Inflammatory macrophage (primary cell): Measurements from ENCODE around the gene SNRPA.
"Not testable (repeated sequence)": the region's sequence is repeated elsewhere in the genome, so short reads cannot be mapped to it uniquely, and the experiment has no call there.

ENCODE experiments used
- DNase-seq, 2 donors: peaks; one replicate each; pipeline ENCODE4 v3.0.0-alpha.2; 2020 to 2022

The SNRPA gene

DNA sequence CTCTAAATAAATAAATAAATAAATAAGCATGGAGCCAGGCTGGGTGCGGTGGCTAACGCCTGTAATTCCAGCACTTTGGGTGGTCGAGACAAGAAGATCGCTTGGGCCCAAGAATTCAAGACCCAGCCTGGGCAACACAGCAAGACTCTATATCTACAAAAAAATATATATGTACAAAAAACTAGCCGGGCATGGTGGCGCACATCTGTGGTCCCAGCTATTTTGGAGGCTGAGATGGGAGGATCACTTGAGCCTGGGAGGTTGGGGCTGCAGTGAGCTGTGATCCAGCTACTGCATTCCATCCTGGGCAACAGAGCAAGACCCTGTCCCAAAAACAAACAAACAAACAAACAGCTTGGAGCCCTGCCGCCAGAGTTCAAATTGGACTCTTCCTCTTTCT lies 3.5 kb upstream of the SNRPA start:
- DNase-seq = no peak

DNA sequence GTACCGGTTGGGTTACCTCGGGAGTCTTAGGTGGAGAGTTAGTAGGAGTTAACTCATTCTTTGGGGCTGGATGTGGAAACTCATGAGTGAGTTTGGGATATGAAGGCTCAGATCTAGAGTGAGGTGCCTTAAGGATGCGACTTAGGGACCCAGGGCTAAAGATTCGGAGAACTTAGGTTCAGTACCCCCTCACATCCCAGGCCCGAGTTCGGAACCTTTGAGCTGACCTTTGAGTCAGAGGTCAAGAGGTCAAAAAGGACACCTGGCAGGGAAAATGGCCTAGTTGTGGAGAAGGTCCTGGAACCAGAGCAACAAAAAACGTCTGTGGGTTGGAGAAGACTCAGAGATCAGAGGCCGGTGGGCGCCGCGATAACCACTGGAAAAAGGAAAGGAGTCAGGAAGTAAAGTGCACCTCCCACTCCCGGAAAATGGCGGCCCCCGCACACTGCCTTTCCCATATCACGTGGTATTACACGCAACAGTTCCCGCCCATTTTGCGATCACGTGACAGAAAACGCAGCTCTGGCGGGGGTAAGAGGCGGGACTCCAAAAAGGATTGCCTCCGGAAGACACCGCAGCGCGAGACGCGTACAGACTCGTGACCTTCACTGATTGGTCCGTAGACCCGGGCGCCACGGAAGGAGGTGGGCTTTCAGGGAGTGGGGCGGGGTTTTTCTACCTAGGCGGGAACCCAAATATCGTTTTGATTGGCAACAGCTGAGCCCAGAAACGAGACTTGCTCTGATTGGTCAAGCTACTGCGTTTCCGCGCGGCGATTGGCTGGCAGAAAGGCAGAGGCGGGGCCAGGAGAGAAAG lies 737 bp upstream of the SNRPA start, which contains the start of gene ACTMAP:
Gene ACTMAP, minus strand, starts transcription at position 420 of the 816 bp plus-strand sequence. CDS start 674 bp downstream, outside the sequence.
- peak; percentile 100 for DNase-seq

DNA sequence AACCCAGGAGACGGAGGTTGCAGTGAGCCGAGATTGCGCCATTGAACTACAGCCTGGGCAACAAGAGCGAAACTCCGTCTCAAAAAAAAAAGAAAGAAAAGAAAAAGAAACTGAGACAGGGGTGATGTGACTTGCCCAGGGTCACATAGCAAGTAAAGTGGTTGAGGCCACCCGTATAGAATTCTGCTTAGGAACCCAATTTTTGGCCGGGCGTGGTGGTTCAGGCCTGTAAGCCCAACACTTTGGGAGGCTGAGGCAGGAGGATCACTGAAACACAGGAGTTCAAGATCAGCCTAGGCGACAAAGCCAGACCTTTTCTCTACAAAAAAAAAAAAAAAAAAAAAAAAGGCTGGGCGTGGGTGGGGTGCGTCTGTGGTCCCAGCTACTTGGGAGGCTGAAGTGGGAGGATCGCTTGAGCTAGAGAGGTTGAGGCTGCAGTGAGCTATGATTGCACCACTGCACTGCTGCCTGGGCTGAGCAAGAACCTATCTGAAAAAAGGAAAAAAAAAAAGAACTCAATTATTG lies 1.3 kb downstream of the SNRPA start:
- peak in 1 of 2 donors; percentile 43 for DNase-seq

DNA sequence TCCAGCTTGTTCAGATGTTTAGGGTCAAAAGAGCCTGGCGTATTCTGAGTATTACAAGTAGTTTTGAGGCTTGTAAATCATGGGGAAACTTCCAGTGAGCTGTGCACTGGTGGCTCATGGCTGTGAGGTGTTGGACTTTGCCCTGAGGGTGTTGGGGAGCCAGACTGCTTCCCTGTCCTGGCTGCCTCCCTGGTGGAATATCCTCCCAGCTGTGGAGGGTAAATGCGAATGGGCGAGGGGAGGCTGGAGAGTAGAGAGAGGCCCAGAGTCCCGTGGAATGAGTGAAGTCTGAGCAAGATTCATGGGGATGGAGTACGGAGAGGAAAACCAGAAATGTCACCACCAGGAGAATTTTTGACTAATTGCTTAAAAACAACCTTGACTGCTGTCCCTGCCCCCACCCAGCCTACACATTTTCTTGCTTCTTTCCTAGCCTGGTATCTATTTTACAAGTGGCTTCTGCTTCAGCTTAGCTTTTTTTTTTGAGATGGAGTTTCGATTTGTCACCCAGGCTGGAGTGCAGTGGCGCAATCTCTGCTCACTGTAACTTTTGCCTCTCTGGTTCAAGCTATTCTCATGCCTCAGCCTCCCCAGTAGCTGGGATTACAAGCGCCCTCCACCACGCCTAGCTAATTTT lies 3.7 kb downstream of the SNRPA start:
- peak; percentile 66 to 85 for DNase-seq

DNA sequence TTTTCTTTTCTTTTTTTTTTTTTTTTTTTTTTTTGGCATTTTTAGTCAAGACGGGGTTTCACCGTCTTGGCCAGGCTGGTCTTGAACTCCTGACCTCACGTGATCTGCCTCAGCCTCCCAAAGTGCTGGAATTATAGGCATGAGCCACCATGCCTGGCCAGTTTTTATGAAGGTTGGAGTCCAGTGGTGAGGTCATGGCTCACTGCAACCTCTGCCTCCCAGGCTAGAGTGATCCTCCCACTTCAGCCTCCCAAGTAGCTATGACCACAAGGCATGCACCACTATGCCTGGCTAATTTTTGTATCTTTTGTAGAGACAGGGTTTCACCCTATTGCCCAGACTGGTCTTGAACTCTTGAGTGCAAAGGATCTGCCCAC lies 4.2 kb downstream of the SNRPA start:
- DNase-seq = peak in 1 of 2 donors; percentile 20

DNA sequence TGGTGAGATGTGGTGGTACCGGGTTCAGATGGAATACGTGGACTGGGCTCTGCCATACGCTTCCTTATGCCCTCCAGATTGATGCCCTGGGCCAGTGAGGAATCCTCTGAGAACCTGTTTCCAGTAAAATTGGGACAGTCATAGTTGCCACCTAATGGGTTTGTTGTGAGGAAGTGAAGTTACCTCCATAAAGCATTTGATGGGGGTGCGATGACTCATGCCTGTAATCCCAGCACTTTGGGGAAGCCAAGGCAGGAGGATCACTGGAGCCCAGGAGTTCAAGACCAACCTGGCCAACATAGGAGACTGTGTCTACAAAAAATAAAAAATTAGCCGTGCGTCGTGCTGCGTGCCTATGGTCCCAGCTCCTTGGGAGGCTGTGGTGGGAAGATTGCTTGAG lies 4.8 kb downstream of the SNRPA start:
- no peak for DNase-seq

DNA sequence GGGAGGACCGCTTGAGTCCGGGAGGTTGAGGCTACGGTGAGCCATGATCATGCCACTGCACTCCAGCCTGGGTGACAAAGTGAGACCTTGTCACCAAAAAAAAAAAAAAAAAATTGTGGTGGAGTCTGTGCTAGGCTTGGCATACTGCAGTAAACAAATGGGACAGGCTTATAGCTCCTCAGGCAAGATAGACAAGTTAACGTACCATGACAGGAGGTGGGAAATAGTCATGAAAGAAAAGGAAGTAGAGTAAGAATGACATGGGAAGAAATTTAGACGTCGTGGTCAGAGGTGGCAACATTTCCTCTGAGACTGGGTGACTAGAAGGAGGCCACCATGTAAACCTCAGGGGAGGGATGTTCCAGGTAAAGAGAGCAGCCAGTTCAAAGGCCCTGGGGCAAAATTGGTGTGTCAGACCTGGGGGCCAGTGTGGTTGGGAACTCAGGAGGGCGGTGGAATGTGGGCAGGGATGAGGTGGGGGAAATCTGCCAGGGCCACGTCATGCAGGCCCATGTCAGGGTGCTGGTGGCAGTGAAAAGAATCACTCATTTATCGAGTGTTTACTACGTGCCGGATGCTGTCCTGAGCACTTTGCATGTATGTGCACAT lies 5.6 kb downstream of the SNRPA start:
- DNase-seq = no peak

DNA sequence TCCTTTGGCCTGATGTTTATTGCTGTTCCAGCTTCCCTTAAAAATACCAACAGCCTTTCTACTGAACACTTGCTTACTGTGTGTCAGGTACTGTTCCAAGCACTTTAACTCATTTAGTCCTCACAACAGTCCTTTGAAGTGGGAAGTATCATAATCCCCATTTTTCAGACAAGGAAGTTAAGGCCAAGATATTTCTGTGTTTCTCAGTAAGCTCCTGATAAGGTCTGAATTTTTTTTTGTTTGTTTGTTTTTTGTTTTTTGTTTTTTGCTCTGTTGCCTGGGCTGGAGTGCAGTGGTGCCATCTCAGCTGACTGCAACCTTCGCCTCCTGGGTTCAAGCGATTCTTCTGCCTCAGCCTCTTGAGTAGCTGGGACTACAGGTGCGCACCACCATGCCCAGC lies 7.5 kb downstream of the SNRPA start:
- no peak for DNase-seq

DNA sequence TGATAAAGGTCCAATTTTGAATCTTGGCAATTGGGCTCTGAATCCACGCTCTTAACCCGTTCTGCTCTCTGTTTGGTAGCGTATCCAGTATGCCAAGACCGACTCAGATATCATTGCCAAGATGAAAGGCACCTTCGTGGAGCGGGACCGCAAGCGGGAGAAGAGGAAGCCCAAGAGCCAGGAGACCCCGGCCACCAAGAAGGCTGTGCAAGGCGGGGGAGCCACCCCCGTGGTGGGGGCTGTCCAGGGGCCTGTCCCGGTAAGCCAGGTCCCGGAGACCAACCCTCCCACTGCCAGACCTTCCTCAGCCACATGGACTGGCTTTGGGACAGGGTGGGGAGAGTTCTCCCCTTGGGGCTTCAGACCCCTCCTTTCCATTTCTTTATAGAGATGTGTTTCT lies 8.3 kb downstream of the SNRPA start:
- DNase-seq = no peak

DNA sequence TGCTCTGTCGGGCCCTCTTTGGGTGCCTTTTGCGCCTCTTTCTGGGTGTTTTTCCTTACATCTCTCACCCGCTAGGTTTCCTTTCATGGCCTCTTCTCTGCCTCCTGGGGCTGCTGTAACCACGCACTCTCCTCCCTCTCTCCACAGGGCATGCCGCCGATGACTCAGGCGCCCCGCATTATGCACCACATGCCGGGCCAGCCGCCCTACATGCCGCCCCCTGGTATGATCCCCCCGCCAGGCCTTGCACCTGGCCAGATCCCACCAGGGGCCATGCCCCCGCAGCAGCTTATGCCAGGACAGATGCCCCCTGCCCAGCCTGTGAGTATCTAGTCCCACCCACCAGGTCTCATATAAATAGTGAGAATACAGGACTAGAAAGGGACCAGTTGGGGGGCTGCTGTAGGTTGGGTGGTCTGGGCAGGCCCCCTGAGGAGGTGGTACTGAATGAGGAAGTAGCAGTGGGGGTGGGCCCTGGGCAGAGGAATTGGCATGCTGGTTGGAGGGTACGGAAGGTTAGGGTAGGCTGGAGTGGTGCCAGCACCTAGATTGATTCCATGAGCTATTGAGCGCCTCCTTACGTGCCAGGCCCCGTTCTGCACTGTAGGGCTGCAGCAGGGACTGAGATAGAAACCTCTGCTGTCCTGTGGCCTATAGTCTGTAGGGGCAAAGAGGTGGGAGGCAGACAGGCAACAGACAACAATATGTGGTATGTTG lies 11.9 kb downstream of the SNRPA start:
- no peak for DNase-seq

DNA sequence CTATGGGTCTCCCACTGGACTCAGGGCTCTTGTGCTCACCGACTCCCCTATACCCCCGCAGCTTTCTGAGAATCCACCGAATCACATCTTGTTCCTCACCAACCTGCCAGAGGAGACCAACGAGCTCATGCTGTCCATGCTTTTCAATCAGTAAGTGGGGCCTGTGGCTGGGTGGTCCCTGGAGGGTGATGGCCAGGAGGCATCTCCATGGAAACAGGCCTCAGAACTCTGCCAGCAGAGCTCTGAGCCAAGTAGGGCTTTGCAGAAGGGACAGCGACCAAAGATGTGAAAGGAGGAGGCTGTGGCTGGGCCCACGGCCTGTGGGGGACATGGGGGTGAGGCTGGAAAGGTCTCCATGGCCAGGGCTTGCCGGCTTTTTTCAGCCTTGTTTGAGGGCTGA lies 12.5 kb downstream of the SNRPA start:
- DNase-seq = no peak

DNA sequence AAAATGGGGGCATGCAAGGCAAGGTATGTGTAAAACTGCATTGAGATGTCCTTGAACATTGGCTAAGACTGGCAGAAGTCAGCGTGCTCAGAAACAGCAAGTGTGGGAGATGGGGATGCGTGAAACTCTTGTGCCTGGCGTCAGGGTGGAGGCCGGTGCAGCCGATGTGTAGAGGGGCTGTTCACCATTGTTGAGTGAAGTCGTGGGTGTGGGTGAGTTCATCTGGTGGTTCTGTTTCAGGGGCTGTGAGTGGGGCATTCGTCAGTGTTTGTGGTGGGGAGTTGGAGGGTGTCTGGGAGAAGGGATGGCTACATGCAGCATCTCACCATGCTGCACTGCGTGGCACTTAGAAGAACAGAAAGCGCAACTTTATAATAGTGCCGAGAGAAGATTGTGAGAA lies 13.0 kb downstream of the SNRPA start:
- DNase-seq = no peak

DNA sequence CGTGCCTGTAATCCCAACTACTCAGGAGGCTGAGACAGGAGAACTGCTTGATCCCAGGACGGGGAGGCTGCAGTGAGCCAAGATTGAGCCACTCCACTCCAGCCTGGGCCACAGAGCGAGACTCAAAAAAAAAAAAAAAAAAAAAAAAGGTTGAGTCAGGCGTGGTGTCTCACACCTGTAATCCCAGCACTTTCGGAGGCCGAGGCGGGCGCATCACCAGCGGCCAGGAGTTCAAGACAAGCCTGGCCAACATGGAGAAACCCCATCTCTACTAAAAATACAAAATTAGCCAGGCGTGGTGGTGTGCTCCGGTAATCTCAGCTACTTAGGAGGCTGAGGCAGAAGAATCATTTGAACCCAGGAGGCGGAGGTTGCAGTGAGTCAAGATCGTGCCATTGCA lies 15.4 kb downstream of the SNRPA start:
- not testable (repeated sequence) for DNase-seq

DNA sequence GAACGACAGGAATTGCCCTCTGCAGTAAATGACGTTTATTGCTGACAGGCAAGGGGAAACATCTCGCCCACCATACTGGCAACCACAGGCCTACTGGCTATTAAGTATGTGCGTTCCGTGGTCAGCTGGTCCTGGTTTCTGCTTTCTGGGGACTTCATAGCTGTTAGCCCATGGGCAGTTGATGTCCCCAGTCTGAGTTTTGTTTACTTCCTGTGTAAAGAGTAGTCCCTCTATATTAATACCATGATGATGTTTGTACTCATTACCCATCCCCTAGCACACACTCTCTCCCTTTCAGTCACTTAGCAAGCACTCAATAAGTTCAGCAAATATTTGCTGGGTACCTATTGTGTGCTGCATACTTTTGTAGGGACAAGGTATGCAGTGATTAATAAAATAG lies 17.9 kb downstream of the SNRPA start:
- DNase-seq = peak; percentile 28 to 54

DNA sequence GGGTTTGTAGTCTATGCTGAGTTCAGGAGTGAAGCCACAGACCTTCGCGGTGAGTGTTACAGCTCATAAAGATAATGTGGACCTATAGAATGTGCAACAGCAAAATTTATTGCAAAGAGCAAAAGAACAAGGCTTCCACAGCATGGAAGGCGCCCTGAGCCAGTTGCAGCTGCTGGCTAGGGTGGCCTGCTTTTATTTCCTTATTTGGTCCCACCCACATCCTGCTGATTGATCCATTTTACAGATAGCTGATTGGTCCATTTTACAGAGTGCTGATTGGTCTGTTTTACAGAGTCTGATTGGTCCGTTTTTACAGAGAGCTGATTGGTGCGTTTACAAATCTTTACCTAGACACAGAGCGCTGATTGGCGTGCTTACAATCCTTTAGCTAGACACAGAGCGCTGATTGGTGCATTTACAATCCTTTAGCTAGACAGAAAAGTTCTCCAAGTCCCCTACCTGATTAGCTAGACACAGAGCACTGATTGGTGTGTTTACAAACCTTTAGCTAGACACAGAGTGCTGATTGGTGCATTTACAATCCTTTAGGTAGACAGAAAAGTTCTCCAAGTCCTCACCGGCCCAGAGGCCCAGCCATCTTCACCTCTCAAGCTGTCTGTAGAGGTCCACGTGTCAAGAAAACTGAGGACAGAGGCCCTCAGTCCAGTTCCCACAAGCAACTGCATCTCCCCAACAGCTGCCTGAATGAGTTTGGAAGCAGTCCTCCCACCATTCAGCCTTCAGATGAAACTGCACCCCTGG lies 20.3 kb downstream of the SNRPA start:
- DNase-seq = peak in 1 of 2 donors; percentile 13

DNA sequence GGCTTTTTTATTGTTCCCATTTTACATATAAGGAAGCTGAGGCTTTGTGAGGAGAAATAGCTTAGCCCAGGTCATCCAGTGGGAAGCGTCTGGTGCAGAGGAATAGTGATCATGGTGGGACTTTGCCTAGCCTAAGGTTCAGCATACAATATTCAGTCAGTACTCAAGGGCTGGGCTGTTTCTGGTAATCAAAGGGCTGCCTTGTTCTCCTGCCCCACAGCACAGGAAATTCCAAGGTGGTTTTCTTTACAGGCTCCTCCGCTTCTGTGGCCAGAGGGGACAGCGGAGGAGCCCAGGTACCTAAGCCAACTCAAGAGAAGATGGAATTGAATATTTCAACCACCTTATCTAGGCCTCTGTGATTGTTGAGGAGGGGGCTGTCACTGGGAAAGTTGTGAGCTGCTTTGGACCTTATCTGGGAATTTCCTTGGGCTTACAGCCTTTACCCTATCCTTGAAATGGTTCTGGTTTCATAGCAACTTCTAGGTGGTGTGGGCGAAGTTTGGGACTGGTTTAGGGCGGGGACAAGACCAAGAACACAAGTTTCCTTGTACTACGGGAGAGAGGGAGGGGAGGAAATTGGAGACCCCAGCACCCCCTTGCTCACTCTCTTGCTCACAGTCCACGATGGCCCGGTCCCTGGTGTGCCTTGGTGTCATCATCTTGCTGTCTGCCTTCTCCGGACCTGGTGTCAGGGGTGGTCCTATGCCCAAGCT lies 24.1 kb downstream of the SNRPA start, which contains the start of gene MIA:
Gene MIA, plus strand, starts transcription at position 606 of the 716 bp plus-strand sequence. Its CDS starts 22 bp downstream, at position 628.
- no peak for DNase-seq

DNA sequence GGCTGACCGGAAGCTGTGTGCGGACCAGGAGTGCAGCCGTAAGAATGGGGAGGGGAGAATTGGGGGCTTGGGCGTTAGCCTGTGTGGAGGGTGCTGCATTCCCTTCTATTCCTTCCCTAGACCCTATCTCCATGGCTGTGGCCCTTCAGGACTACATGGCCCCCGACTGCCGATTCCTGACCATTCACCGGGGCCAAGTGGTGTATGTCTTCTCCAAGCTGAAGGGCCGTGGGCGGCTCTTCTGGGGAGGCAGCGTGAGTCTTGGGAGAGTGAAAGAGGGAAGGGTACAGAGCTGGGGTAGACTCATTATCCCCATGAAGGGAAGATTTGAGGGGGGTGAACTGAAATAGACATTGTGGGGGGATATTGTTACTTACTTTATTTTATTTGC lies 24.6 kb downstream of the SNRPA start:
- DNase-seq = no peak

DNA sequence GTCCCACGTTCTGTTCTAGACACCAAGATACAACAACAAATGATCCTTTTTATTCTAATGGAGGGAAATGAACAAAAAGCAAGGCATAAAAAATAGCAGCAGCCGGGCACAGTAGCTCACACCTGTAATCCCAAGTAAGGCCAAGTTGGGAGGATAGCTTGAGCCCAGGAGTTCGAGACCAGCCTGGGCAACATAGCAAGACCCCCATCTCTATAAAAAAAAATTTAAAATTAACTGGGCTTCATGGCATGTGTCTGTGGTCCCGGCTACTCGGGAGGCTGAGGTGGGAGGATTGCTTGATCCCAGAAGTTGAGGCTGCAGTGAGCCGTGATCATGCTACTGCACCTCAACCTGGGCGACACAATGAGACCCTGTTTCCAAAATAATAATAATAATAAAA lies 25.4 kb downstream of the SNRPA start:
- DNase-seq = no peak

DNA sequence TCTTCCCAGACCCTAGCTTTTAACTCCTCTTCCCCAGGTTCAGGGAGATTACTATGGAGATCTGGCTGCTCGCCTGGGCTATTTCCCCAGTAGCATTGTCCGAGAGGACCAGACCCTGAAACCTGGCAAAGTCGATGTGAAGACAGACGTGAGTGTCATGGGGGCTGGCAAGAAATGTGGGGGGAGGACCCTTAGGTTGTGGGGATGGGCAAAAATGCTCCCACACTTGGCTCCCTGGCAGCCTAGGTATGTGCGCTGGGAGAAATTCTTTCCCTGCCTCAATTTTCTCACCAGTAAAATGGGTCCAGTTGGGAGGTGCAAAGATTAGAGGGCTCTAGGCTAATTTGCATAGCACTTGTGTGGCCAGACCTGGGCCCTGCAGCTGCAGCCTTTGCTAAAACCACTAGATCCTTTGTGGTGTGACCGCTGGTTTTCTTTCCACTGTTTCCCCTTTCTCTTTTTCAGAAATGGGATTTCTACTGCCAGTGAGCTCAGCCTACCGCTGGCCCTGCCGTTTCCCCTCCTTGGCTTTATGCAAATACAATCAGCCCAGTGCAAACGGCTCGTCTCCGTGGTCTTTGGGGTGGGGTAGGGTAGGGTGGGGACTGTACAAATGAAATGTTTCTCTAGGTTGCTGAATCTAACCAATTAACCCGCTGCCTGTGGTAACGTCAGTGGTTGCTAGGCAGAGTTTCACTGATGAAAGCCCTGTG lies 26.1 kb downstream of the SNRPA start:
- DNase-seq = peak; percentile 95 to 98

DNA sequence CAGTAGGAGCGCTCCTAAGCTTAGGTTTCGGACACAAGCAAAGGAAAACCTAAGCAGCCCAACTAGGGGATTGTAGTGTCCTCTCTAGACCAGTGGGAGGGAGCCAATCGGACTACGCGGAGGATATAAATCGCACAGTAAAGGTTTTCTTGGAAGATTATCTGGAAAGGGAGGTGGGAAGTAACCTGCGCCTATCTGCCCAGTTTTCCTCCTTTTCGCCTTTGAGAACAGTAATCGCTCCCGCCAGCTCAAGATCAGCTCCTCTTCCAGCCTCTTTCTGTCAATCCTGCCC lies 26.6 kb downstream of the SNRPA start:
- no peak for DNase-seq
